Measurements from ENCODE around the gene CORO2B.
A peak's percentile ranks its signal among the peaks of the same experiment; 100 is the strongest.

The CORO2B gene

DNA sequence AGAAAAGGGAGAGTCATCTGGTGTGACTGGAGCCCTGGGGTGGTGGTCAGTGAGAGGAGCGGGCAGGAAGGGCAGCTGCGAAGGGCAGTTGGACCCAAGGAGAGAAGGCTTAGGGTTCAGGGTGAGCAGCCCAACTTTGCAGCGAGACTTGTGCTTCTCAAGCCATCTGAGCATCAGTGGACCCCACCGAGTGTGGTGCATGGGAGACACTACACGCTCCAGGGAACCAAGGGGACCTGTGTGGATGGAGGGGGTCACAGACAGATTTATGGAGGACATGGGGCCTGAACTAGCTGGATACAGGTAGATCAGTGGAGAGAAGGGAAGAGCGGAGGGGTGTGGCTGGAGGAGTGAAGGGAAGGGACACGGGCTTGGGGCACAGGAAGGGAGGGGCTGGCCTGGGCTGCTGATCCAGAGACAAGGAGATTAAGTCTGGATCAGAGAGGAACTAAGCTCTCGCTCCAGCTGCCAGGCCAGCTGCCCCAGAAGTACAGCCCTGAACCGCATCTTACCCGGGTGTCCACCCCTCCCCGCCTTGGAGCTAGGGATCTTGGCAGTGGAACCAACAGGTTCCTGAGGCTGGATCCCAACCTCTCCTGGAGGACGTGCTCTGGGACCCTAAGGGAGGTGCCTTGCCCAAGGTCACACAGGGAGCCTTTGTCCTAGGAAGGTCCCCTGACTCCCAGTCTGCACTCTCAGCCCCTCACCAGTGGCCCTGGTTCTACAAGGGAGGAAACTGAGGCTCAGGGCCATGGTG, 120.5 kb downstream of the CORO2B start:
- in situ Hi-C loops (cut with HindIII; ENCODE audit: low pct_ligation_motif_present, low sequenced_read_pairs), result no loop called here
- Histone ChIP-seq H3K27me3 (replicated peaks) (no peaks in the 10 kb centered on the region), H3K4me3 (ENCODE audit: low read depth, low read length) (no peak overlapping the region), H3K36me3 (replicated peaks) (no peaks in the 10 kb centered on the region), H3K27ac (no peak overlapping the region)
- TF ChIP-seq, protein P1, sequence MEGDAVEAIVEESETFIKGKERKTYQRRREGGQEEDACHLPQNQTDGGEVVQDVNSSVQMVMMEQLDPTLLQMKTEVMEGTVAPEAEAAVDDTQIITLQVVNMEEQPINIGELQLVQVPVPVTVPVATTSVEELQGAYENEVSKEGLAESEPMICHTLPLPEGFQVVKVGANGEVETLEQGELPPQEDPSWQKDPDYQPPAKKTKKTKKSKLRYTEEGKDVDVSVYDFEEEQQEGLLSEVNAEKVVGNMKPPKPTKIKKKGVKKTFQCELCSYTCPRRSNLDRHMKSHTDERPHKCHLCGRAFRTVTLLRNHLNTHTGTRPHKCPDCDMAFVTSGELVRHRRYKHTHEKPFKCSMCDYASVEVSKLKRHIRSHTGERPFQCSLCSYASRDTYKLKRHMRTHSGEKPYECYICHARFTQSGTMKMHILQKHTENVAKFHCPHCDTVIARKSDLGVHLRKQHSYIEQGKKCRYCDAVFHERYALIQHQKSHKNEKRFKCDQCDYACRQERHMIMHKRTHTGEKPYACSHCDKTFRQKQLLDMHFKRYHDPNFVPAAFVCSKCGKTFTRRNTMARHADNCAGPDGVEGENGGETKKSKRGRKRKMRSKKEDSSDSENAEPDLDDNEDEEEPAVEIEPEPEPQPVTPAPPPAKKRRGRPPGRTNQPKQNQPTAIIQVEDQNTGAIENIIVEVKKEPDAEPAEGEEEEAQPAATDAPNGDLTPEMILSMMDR (IDR thresholded peaks at IDR 0.05; ENCODE audit: low read depth, low read length, missing control alignments), result no peak
- DNase-seq, result no peak

DNA sequence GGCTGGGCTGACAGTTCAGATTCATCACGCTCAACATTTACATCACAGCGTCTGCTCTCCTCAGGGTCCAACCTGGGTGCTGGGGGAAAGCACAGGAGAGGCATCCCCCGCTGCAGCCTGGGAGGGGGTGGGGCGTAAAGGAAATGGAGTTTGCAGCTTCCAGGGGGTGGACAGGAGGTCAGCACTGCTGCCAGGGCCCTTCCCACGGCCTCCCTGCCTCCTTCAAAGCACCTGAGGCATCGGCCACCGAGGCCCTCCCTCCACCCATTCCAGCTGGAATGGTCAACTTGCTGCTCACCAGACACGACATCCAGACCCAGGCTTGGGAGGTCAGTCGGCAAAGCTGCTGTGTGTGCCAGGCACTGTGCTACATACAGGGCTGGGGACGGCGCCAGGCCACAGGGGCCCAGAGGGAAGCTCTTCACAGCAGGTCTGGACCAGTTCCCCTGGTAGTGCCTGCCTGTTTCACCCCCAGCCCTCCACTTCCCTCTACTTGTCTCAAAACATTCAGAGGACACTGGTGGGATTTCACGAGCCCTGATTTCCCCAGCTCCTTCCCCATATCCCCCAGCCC, 121.2 kb downstream of the CORO2B start:
- TF ChIP-seq, protein P1 (IDR thresholded peaks at IDR 0.05; ENCODE audit: low read depth, low read length, missing control alignments), result no peak
- Histone ChIP-seq H3K36me3 (replicated peaks) (no peaks in the 10 kb centered on the region), H3K27ac (no peak overlapping the region), H3K4me3 (ENCODE audit: low read depth, low read length) (no peak overlapping the region), H3K27me3 (replicated peaks) (no peaks in the 10 kb centered on the region)
- DNase-seq, result no peak
- in situ Hi-C loops (cut with HindIII; ENCODE audit: low pct_ligation_motif_present, low sequenced_read_pairs), result no loop called here

DNA sequence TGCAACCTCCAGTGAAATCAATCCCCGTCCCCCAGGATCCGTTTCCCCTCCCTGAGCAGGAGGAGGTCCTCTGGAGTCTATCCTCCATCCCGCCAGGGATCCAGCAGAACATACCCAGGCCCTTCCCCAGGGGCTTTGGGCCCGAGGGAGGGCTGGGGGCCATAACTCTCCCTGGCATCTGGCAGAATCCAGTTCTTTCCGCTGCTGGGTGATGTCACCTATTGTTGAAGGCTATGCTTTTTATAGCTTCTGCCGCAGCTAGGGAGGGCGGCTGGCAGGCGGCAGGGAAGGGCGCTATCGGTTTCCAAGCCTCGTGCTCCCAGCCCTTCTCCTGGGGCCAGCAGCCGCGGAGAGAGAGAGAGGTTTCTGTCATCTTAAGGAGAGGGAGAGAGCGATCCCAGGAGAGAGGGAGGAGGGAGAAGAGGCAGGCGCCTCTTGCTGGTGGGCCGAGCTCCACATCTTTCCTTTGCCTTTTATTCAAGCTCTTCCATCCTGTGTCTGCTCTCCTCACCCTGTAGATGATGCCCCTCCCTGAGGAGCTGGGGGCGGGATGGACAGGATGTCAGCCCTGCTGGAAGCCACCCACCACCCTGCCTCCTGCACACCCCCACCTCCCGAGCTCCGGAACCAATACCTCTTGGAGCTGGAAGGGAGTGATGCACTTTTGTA, 121.8 kb downstream of the CORO2B start:
- H3K4me3 ChIP-seq (ENCODE audit: low read depth, low read length), result peak overlapping the region; percentile 5
- DNase-seq, result peak; percentile 55

DNA sequence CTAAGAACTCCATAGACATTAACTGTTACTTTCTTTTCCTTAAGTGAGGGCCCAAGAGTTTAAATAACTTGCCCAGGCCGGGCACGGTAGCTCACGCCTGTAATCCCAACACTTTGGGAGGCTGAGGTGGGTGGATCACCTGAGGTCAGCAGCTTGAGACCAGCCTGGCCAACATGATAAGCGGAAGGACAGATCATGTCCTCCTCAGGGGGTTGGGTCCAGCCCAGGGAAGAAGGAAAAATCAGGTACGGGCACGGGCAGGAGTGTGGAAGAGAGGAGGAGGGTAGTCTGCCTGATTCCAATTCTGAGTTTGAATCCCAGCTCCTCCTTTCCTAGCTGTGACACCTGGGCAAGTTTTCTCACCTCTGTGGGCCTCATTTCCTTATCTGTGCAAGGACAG, 123.1 kb downstream of the CORO2B start:
- Histone ChIP-seq H3K27me3 (replicated peaks) (no peaks in the 10 kb centered on the region), H3K36me3 (replicated peaks) (no peaks in the 10 kb centered on the region), H3K4me3 (ENCODE audit: low read depth, low read length) (no peak overlapping the region), H3K27ac (no peak overlapping the region)
- in situ Hi-C loops (cut with HindIII; ENCODE audit: low pct_ligation_motif_present, low sequenced_read_pairs), result no loop called here
- no peak for DNase-seq
- TF ChIP-seq, protein P1 (IDR thresholded peaks at IDR 0.05; ENCODE audit: low read depth, low read length, missing control alignments), result no peak

More for the DNA sequence above, 121.8 kb downstream of the CORO2B start:
- TF ChIP-seq, protein P1 (IDR thresholded peaks at IDR 0.05; ENCODE audit: low read depth, low read length, missing control alignments), result peak; percentile 5
- Histone ChIP-seq H3K36me3 (replicated peaks) (no peaks in the 10 kb centered on the region), H3K27me3 (replicated peaks) (no peaks in the 10 kb centered on the region), H3K27ac (no peak overlapping the region)
- in situ Hi-C loops (cut with HindIII; ENCODE audit: low pct_ligation_motif_present, low sequenced_read_pairs), result no loop called here

DNA sequence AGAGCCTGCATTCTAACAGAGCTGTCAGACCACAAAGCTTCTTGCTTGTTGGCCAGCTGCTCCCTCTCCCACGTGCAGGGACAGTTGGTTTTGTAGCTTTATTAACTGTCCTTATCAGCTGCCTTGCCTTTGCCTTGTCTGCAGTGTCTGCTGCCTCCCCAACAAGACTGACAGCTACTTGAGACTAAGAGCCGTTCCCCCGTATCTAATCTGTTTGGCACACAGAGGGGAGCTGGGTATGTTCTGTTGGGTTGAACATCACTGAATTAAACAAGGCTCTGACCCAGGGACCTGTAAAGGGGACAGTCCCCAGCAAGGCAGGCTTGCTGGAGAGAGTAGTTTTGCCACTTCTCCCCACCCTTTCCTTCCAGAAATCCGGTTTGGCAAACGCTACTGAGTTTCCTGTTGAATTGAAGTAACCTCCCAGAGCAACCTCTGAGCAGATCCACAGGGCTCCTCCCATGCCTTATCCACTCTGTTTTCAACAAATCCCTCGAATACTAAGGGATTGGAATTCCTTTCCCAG, 125.8 kb downstream of the CORO2B start:
- no peak for DNase-seq
- TF ChIP-seq, protein P1 (IDR thresholded peaks at IDR 0.05; ENCODE audit: low read depth, low read length, missing control alignments), result no peak
- Histone ChIP-seq H3K27ac (no peak overlapping the region), H3K27me3 (replicated peaks) (no peaks in the 10 kb centered on the region), H3K4me3 (ENCODE audit: low read depth, low read length) (no peak overlapping the region), H3K36me3 (replicated peaks) (no peaks in the 10 kb centered on the region)
- in situ Hi-C loops (cut with HindIII; ENCODE audit: low pct_ligation_motif_present, low sequenced_read_pairs), result no loop called here
